ENCODE measurements around the gene TMEM88. TPM values are rescaled to one million over a fixed set of nuclear protein-coding genes. Genes with fewer than 3 reads are reported as not detected.

TMEM88 gene
- total and polyA plus RNA-seq, 2 of the 13 experiments (the other 11 are each of a cell fraction or from before 2014, with no cell fraction given) = 0.31 to 0.66 TPM

DNA sequence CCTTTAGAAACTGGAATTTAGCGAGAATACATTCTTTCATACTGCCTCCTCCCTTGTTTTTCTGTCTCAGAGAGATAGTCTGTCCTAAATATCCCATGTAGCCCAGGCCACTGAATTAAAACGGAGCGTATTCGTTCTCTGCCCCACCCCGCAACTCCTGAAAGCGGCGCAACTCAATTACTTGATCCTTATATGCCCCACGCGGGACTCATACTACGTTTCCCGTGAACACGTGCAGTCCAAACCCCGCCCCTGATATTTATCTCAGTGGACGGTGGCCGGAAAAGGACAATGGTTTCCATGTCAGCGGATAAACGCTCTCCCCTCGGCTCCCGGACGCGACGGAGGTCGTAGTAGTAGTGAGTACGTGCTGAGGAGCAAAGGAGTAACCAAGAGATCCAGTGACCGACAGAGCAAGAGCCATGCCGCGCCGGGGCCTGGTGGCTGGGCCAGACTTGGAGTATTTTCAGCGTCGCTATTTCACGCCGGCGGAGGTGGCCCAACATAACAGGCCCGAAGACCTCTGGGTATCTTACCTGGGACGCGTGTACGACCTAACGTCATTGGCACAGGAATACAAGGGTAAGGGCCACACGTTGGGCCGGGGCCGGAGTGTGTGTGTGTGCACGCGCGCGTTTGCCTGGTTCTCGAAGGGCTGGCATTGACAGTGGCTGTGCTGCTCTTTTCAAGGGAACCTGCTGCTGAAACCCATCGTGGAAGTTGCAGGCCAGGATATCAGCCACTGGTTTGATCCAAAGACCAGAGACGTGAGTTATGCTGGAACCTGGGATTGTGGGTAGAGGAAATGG lies 3.1 kb downstream of the TMEM88 start, which contains the start of gene CYB5D1 (continued):
- TF ChIP-seq, protein P1, sequence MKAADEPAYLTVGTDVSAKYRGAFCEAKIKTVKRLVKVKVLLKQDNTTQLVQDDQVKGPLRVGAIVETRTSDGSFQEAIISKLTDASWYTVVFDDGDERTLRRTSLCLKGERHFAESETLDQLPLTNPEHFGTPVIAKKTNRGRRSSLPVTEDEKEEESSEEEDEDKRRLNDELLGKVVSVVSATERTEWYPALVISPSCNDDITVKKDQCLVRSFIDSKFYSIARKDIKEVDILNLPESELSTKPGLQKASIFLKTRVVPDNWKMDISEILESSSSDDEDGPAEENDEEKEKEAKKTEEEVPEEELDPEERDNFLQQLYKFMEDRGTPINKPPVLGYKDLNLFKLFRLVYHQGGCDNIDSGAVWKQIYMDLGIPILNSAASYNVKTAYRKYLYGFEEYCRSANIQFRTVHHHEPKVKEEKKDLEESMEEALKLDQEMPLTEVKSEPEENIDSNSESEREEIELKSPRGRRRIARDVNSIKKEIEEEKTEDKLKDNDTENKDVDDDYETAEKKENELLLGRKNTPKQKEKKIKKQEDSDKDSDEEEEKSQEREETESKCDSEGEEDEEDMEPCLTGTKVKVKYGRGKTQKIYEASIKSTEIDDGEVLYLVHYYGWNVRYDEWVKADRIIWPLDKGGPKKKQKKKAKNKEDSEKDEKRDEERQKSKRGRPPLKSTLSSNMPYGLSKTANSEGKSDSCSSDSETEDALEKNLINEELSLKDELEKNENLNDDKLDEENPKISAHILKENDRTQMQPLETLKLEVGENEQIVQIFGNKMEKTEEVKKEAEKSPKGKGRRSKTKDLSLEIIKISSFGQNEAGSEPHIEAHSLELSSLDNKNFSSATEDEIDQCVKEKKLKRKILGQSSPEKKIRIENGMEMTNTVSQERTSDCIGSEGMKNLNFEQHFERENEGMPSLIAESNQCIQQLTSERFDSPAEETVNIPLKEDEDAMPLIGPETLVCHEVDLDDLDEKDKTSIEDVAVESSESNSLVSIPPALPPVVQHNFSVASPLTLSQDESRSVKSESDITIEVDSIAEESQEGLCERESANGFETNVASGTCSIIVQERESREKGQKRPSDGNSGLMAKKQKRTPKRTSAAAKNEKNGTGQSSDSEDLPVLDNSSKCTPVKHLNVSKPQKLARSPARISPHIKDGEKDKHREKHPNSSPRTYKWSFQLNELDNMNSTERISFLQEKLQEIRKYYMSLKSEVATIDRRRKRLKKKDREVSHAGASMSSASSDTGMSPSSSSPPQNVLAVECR (CRISPR knock-in tag; IDR thresholded peaks at IDR 0.05; ENCODE audit: borderline replicate concordance) = peak; percentile 94
- no peak for TF ChIP-seq ZNF431 (CRISPR knock-in tag; IDR thresholded peaks at IDR 0.05; ENCODE audit: borderline replicate concordance, low read depth)
- TF ChIP-seq ZNF777 (CRISPR knock-in tag; IDR thresholded peaks at IDR 0.05) = 0 out of 2 replicates have a peak, but pooled peaks have one; percentile 3
- peak; percentile 71 for TF ChIP-seq ZNF605 (CRISPR knock-in tag; IDR thresholded peaks at IDR 0.05)
- no peak for TF ChIP-seq ZNF337 (CRISPR knock-in tag; IDR thresholded peaks at IDR 0.05; ENCODE audit: borderline replicate concordance, low read depth)
- TF ChIP-seq SALL2 (CRISPR knock-in tag; IDR thresholded peaks at IDR 0.05) = no peak
- TF ChIP-seq EED (CRISPR knock-in tag; IDR thresholded peaks at IDR 0.05) = peak; percentile 73; the same call in 1 of the 2 replicates
- TF ChIP-seq ZNF563 (CRISPR knock-in tag; IDR thresholded peaks at IDR 0.05) = peak; percentile 37; the same call in 1 of the 2 replicates
- TF ChIP-seq ZNF430 (CRISPR knock-in tag; IDR thresholded peaks at IDR 0.05) = 0 out of 2 replicates have a peak, but pooled peaks have one; percentile 20
- TF ChIP-seq ZNF549 (CRISPR knock-in tag; IDR thresholded peaks at IDR 0.05) = no peak
- TF ChIP-seq ZNF446 (CRISPR knock-in tag; IDR thresholded peaks at IDR 0.05) = no peak
- no peak for TF ChIP-seq ZNF607 (CRISPR knock-in tag; IDR thresholded peaks at IDR 0.05; ENCODE audit: borderline replicate concordance)
- no peak for TF ChIP-seq NR2F6 (IDR thresholded peaks at IDR 0.05)
- no peak for TF ChIP-seq NR2F6 (CRISPR knock-in tag; IDR thresholded peaks at IDR 0.05)
- TF ChIP-seq NR1H2 (CRISPR knock-in tag; IDR thresholded peaks at IDR 0.05; ENCODE audit: borderline replicate concordance, low read depth) = no peak
- TF ChIP-seq, protein P2, sequence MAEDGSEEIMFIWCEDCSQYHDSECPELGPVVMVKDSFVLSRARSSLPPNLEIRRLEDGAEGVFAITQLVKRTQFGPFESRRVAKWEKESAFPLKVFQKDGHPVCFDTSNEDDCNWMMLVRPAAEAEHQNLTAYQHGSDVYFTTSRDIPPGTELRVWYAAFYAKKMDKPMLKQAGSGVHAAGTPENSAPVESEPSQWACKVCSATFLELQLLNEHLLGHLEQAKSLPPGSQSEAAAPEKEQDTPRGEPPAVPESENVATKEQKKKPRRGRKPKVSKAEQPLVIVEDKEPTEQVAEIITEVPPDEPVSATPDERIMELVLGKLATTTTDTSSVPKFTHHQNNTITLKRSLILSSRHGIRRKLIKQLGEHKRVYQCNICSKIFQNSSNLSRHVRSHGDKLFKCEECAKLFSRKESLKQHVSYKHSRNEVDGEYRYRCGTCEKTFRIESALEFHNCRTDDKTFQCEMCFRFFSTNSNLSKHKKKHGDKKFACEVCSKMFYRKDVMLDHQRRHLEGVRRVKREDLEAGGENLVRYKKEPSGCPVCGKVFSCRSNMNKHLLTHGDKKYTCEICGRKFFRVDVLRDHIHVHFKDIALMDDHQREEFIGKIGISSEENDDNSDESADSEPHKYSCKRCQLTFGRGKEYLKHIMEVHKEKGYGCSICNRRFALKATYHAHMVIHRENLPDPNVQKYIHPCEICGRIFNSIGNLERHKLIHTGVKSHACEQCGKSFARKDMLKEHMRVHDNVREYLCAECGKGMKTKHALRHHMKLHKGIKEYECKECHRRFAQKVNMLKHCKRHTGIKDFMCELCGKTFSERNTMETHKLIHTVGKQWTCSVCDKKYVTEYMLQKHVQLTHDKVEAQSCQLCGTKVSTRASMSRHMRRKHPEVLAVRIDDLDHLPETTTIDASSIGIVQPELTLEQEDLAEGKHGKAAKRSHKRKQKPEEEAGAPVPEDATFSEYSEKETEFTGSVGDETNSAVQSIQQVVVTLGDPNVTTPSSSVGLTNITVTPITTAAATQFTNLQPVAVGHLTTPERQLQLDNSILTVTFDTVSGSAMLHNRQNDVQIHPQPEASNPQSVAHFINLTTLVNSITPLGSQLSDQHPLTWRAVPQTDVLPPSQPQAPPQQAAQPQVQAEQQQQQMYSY (CRISPR knock-in tag; IDR thresholded peaks at IDR 0.05) = no peak
- TF ChIP-seq HOXA5 (CRISPR knock-in tag; IDR thresholded peaks at IDR 0.05) = no peak
- TF ChIP-seq ZNF589 (CRISPR knock-in tag; conservative IDR thresholded peaks at IDR 0.05) = no peak
- TF ChIP-seq, protein P3, sequence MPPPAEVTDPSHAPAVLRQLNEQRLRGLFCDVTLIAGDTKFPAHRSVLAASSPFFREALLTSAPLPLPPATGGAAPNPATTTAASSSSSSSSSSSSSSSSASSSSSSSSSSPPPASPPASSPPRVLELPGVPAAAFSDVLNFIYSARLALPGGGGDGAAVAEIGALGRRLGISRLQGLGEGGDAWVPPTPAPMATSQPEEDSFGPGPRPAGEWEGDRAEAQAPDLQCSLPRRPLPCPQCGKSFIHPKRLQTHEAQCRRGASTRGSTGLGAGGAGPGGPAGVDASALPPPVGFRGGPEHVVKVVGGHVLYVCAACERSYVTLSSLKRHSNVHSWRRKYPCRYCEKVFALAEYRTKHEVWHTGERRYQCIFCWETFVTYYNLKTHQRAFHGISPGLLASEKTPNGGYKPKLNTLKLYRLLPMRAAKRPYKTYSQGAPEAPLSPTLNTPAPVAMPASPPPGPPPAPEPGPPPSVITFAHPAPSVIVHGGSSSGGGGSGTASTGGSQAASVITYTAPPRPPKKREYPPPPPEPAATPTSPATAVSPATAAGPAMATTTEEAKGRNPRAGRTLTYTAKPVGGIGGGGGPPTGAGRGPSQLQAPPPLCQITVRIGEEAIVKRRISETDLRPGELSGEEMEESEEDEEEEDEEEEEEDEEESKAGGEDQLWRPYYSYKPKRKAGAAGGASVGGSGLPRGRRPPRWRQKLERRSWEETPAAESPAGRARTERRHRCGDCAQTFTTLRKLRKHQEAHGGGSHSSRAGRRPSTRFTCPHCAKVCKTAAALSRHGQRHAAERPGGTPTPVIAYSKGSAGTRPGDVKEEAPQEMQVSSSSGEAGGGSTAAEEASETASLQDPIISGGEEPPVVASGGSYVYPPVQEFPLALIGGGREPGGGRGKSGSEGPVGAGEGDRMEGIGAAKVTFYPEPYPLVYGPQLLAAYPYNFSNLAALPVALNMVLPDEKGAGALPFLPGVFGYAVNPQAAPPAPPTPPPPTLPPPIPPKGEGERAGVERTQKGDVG (CRISPR knock-in tag; IDR thresholded peaks at IDR 0.05; ENCODE audit: borderline replicate concordance) = no peak

All from HepG2 (cell line).